ENCODE results near the gene ARHGEF16. TPM values are rescaled to one million over a fixed set of nuclear protein-coding genes. Genes with fewer than 3 reads are reported as not detected.

ARHGEF16 gene
- polyA plus RNA-seq, 4 donors: 15.2 to 24.2 (median 21.8) TPM

DNA sequence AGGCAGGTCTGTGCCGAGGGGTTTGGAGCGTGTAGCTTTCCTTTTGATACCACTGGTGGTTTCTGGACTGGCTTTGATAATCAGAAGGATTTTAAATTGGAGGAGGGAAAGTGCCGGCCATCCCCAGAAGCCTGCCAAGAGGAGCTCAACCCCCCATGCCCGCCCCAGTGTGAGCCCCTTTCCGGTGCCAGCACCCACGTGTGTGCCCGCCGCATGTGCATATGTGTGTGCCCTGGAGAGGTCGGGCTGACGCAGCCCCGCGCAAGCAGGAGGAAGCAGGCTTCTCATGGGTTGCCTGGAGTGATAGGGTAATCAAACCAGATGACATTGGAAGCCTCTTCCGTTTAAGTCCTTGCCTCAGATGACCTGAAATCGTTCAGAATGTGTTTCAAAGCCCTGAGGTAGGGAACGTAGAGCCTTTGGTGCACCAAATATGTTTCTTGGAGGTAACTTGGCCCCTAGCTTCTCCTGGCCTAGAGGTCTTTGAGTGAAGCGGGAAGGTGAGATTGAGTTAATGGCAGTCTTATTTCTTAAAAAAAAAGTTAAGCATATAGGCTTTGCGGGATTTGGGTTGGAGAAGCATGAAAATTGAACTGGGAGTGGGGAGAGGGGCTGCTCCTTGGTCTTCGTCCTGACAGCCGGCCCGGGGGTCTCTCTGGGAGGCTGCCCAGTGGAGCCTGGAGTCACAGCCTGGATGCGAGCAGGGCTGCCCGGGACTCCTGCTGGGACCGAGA is 34.1 kb upstream of the ARHGEF16 start:
- DNase-seq (ENCODE audit: low read depth in 4 of 4, low spot score in 2 of 4): no peak

- no peak for DNase-seq (ENCODE audit: low read depth in 4 of 4, low spot score in 2 of 4)
Observed at GRCh38 chr1:3422638-3423037, 31.8 kb upstream of the ARHGEF16 start.

DNA sequence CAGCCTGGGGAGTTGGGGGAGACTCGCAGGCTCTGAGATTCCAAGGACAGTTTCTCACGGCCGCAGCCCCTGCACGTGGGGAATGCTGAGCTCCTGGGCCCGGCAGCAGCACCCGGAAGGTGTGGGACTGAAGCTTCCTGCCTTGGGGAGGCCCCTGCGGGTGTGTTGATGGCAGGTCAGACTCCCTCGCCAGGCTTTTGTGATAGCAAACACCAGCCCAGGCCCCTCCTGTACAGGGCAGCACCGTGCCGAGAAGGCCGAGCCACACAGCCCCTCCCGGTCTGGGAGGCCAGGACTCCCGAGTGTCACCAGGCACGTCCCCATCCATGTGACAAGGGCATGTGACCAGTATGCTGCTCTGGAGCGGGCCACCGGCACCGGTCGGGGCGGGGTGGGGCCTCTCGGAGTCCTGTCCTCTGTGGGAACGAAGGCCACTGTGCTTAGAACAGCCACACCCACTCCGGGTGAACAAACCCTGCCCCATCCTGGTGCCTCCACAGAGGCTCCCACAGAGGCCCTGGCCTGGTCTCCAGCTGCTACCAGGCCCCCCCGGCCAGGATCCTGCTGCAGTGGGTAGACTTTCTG is 31.1 kb upstream of the ARHGEF16 start:
- no peak for DNase-seq (ENCODE audit: low read depth in 4 of 4, low spot score in 2 of 4)

DNA sequence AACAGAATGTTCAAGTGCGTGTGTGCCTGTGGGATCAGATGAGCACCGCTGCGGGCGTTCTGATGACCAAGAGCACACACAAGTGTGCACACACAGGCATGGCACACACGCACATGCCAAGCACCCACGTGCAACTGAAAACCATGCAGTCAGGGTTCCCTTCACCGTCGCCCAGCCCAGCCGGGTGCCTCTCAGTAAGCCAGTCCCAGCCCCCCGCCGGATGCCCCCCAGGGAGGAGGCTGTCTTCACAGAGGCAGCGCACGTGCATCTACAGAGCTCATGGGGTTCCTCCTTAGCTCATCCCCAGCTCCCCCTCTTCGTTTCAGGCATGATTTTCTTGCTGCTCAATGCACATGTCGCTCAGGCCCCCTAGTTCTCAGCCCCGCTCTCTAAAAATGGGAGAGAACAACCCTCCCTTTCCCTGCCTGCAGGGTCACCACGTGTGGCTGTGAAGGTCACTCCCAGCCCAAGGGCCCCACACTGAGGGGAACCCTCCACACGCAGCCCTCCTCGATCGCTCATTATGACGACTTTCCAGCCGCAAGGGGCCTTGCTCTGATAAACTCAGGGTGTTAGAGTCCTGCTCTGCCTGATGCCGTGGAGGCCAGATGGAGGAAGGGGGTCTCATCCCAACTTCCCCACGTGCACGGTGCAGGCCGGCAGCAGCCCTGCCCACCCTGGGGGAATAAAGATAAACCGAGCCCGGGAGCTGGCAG is 30.4 kb upstream of the ARHGEF16 start:
- DNase-seq (ENCODE audit: low read depth in 4 of 4, low spot score in 2 of 4): no peak

GRCh38 chr1:3425486-3426215 is 28.8 kb upstream of the ARHGEF16 start:
- no peak for DNase-seq (ENCODE audit: low read depth in 4 of 4, low spot score in 2 of 4)

DNA sequence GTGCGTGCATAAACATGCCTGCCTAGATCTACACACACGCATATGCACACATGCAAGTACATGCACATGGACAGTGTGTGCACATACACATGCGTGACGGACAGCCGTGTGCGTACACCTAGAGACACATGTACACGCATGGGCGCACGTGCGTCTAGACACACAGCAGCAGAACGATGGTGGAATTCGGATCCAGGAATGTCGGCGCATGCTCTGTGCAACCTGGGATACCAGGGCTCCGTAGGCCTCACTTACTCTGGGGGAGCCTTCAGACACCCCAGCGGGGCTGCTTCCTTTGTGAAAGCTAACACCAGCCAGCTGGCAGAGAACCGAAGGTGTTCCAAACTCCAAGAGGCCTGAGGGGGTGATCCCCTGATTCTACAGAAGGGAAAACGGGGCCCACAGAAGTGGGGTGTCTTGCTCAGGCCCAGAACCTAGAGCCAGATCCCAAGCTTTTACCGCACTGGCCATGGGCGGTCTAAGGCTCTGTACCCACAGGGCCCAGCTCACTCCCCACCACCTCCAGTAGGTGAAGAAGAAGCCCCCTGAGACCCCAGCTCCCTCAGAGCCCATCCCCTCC is 27.4 kb upstream of the ARHGEF16 start:
- DNase-seq (ENCODE audit: low read depth in 4 of 4, low spot score in 2 of 4): no peak

- no peak for DNase-seq (ENCODE audit: low read depth in 4 of 4, low spot score in 2 of 4)
Observed at GRCh38 chr1:3427711-3428704, 26.5 kb upstream of the ARHGEF16 start.

GRCh38 chr1:3428899-3429298 is 25.6 kb upstream of the ARHGEF16 start:
- DNase-seq (ENCODE audit: low read depth in 4 of 4, low spot score in 2 of 4): no peak

- no peak for DNase-seq (ENCODE audit: low read depth in 4 of 4, low spot score in 2 of 4)
Observed at GRCh38 chr1:3429320-3429719, 25.1 kb upstream of the ARHGEF16 start.

GRCh38 chr1:3429766-3430165 is 24.7 kb upstream of the ARHGEF16 start:
- DNase-seq (ENCODE audit: low read depth in 4 of 4, low spot score in 2 of 4): no peak

DNA sequence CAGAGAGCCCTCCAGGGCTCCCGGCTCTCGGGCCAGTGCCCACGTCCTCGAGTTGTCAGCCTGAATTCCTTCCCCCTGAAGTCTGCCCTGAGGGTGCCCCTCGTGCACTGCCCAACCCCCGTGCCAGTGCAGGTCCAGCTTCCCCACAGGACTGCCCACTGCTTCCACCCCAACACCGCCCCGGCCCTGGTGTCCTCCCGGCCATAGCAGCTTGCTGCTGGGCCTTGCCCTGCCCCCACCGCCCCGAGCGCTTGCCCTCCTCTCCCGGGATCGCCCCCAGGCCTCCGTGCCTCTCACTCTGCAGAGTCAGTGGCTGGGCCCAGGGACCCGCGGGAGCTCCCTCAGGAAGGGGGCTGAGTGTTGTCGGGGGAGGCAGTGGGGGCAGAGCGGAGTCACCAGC is 24.1 kb upstream of the ARHGEF16 start:
- no peak for DNase-seq (ENCODE audit: low read depth in 4 of 4, low spot score in 2 of 4)

DNA sequence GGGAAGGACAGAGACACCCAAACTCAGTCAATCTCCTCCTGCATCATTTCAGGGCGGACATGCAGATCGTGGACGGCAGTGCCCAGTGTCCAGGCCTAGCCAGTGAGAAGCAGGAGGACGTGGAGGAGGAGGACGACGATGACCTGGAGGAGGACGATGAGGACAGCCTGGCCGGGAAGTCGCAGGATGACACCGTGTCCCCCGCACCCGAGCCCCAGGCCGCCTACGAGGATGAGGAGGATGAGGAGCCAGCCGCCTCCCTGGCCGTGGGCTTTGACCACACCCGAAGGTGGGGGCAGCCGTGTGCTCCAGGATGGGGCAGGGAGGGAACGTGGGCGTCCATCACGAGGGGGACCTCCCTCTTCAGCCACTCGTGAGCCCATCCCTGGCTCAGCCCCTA is 23.6 kb upstream of the ARHGEF16 start:
- no peak for DNase-seq (ENCODE audit: low read depth in 4 of 4, low spot score in 2 of 4)

DNA sequence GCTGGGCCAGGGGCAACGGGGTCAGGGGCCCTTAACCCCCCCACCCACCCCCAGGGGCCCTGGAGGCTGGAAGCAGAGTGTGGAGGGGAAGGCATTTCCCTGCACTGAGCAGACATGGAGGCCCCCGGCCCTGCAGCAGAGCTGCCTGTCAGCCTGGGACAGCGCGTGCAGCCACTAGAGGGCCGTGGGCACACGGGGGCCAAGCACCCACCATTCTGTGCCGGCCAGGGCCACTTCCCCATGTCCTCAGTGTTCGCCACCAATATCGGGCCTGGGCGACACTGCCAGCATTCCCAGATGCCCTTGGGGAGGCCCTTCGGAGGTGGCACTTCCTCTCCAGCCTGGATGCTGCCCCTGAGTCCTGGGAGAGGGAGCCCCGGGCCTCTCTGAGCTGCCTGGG is 23.2 kb upstream of the ARHGEF16 start:
- DNase-seq (ENCODE audit: low read depth in 4 of 4, low spot score in 2 of 4): no peak

GRCh38 chr1:3431686-3432085 is 22.8 kb upstream of the ARHGEF16 start:
- DNase-seq (ENCODE audit: low read depth in 4 of 4, low spot score in 2 of 4): no peak

- DNase-seq (ENCODE audit: low read depth in 4 of 4, low spot score in 2 of 4): no peak
Observed at GRCh38 chr1:3432306-3432705, 22.2 kb upstream of the ARHGEF16 start.

- DNase-seq (ENCODE audit: low read depth in 4 of 4, low spot score in 2 of 4): no peak
Observed at GRCh38 chr1:3433076-3433475, 21.4 kb upstream of the ARHGEF16 start.

DNA sequence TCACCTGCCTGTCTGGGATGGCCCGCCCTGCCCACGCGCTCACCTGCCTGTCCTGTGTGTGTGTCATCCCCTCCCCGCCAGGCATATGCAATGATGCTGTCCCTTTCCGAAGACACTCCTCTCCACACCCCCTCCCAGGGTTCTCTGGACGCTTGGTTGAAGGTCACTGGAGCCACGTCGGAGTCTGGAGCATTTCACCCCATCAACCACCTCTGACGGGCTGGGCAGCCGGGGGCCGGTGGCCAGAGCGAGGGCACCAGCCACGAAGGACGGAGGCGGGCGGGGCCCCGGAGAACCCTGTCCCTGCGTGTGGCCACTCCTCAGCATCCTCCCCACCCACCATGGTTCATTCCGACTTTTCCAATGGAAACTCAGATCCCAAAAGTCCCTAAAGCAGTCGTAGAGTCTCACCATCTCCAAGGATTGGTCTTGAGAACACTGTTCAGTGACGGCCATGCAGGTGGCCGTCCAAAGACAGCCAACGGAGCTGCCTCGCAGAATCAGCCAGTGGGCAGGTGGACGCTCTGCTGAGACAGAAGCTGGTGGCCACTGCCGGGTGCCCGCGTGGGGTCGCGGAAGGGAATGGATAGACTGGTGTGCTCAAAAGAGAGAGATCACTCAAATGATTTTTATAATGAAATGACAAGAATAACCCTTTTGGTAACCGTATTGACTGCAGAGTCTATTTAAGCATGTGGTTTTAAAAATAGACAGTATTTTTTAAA is 20.7 kb upstream of the ARHGEF16 start:
- DNase-seq (ENCODE audit: low read depth in 4 of 4, low spot score in 2 of 4): no peak

DNA sequence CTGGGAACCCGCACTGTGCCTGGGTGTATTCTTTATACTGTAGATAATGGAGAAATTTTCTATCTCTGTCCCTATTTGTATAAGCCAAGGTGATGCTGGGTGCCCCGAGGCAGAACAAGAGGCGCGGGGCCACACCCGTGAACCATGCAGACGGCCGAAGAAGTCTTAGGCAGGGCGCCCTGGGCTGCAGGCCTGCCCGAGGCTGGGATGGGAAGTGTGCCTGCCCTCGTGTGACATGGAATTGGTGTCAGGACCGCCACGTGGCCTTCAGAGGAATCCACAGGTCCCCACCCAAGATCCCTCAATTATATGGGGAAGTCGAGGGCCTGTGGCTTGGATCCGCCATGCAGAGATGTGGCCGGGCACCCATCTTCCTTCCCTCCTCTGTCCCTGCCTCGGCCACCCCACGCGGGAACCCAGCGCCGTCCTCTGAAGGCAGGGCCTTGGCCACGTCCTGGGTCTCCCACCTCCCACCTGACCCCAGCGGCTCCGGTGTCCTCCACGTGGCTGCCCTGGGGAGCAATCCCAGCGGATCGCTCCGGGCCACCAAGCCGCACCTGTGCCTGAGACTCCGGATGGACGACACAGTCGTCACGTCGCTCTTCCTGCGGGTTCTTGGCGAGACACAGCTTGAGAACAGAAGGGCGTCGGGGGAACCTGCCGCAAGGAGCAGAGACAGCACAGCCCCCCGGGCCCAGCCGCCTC is 19.9 kb upstream of the ARHGEF16 start:
- DNase-seq (ENCODE audit: low read depth in 4 of 4, low spot score in 2 of 4): no peak
